Ascending aorta (tissue), 2 donors: Measurements from ENCODE around the gene ISY1. TPM values are rescaled to one million over a fixed set of nuclear protein-coding genes. Genes with fewer than 3 reads are reported as not detected.
"Not testable (repeated sequence)": the region's sequence is repeated elsewhere in the genome, so short reads cannot be mapped to it uniquely, and the experiment has no call there.

Source experiments
- DNase-seq, 2 donors: peaks; one replicate each; pipeline ENCODE4 v3.0.0-alpha.2; 2019; ENCODE audit warnings: low spot score in 2 of 2
- H3K27ac ChIP-seq, 2 donors: fragments of 200-600 bp; sonication (generic); one replicate each; pipeline ENCODE4 v1.5.1; 2016 to 2017; ENCODE audit warnings: mild to moderate bottlenecking in 1 of 2
- H3K27me3 ChIP-seq: fragments of 200-600 bp; sonication (generic); one replicate; pipeline ENCODE4 v1.5.1; 2017
- H3K36me3 ChIP-seq, 2 donors: fragments of 200-600 bp; sonication (generic); one replicate each; pipeline ENCODE4 v1.5.1; 2016
- H3K4me1 ChIP-seq, 2 donors: fragments of 200-600 bp; sonication (generic); one replicate each; pipeline ENCODE4 v1.5.1; 2016 to 2017; ENCODE audit warnings: mild to moderate bottlenecking in 1 of 2
- H3K4me3 ChIP-seq, 2 donors: fragments of 200-600 bp; sonication (generic); one replicate each; pipeline ENCODE4 v1.5.1; 2016 to 2017; ENCODE audit warnings: mild to moderate bottlenecking in 1 of 2
- H3K9me3 ChIP-seq, 2 donors: fragments of 200-600 bp; sonication (generic); one replicate each; pipeline ENCODE4 v1.5.1; 2016
- CTCF ChIP-seq, 3 experiments: fragments of 200-600 bp in 2 of 3; fragments of 450-650 bp in 1 of 3; sonication (generic) in 2 of 3; IDR thresholded peaks; one replicate each; pipeline ENCODE4 v1.5.1; 2016 to 2019; ENCODE audit warnings: antibody characterized with exemption in 3 of 3, mild to moderate bottlenecking in 1 of 3, moderate library complexity in 1 of 3
- intact Hi-C: fragments of 100-400 bp; cut with DNase I; formaldehyde crosslinking; loops from one replicate; pipeline ENCODE4 v1.15.1; 2023
- total RNA-seq: library from RNA; depleted of rRNA; stranded (reverse); fragments of >200 nt; gene quantifications from one replicate; pipeline ENCODE4 v1.1.0, GENCODE V29; 2016

The ISY1 gene
- total RNA-seq, 1 donor from 2014 or later: 22.5 TPM

GRCh38 chr3:129176051-129176450 lies 15.2 kb upstream of the ISY1 start:
- TF ChIP-seq CTCF (IDR thresholded peaks at IDR 0.05): no peak
- no peak for DNase-seq

DNA sequence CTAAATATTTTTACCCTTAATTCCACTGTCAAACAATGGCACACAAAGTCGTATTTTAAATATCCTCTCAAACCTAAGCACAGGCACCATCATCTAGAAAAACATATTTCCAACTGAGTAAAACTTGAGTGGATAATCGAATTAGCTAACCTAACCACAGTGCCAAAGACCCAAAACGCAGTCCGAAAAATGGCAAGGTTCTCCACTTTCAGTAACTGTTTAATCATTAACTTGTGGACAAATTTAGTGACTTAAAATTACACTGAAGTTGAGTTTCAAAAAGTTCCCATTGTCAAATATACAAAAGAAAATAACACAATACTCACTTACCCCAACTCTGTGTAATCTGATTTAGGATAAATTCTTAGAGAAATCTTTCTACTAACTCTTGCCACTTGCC lies 12.9 kb upstream of the ISY1 start:
- no peaks in the 10 kb centered on the region for H3K9me3 ChIP-seq
- DNase-seq: no peak
- peak overlapping the region; percentile 23 to 59 for H3K27ac ChIP-seq
- peak overlapping the region; percentile 18 to 44 for H3K4me3 ChIP-seq
- no peak for TF ChIP-seq CTCF (IDR thresholded peaks at IDR 0.05)
- intact Hi-C loops: no loop called here
- no peaks in the 10 kb centered on the region for H3K27me3 ChIP-seq
- H3K4me1 ChIP-seq: peaks cover 22 to 71% of the 10 kb centered on the region in 2 donors
- H3K36me3 ChIP-seq: peaks cover 35 to 41% of the 10 kb centered on the region in 2 donors

More at GRCh38 chr3:129176051-129176450, 15.2 kb upstream of the ISY1 start:
- peaks cover 19 to 25% of the 10 kb centered on the region in 2 donors for H3K36me3 ChIP-seq
- no peaks in the 10 kb centered on the region for H3K27me3 ChIP-seq
- H3K27ac ChIP-seq: peak overlapping the region in 1 of 2 donors; percentile 20
- H3K9me3 ChIP-seq: no peaks in the 10 kb centered on the region
- H3K4me3 ChIP-seq: peak overlapping the region in 1 of 2 donors; percentile 0
- intact Hi-C loops: no loop called here
- H3K4me1 ChIP-seq: peaks cover 27 to 86% of the 10 kb centered on the region in 2 donors

GRCh38 chr3:129173206-129173605 lies 12.3 kb upstream of the ISY1 start:
- no peak for TF ChIP-seq CTCF (IDR thresholded peaks at IDR 0.05)
- Histone ChIP-seq H3K27ac (peak overlapping the region in 1 of 2 donors; percentile 59), H3K9me3 (no peaks in the 10 kb centered on the region), H3K4me1 (peaks cover 22 to 65% of the 10 kb centered on the region in 2 donors), H3K27me3 (no peaks in the 10 kb centered on the region), H3K36me3 (peaks cover 29 to 40% of the 10 kb centered on the region in 2 donors), H3K4me3 (peak overlapping the region; percentile 18 to 44)
- intact Hi-C loops: no loop called here
- DNase-seq: no peak

- no peaks in the 10 kb centered on the region for H3K9me3 ChIP-seq
- intact Hi-C loops: no loop called here
- no peak overlapping the region for H3K27ac ChIP-seq
- no peak for TF ChIP-seq CTCF (IDR thresholded peaks at IDR 0.05)
- H3K4me3 ChIP-seq: no peak overlapping the region
- no peaks in the 10 kb centered on the region for H3K27me3 ChIP-seq
- no peak for DNase-seq
- H3K36me3 ChIP-seq: peaks cover 47 to 64% of the 10 kb centered on the region in 2 donors
- H3K4me1 ChIP-seq: peaks cover 3 to 15% of the 10 kb centered on the region in 2 donors
These were observed 5.9 kb upstream of the ISY1 start for GRCh38 chr3:129166579-129167332.

GRCh38 chr3:129165594-129165993 lies 4.7 kb upstream of the ISY1 start:
- DNase-seq, H3K27ac ChIP-seq, H3K9me3 ChIP-seq, H3K4me1 ChIP-seq, intact Hi-C loops, H3K4me3 ChIP-seq, H3K27me3 ChIP-seq: not testable (repeated sequence)
- peaks cover 36 to 54% of the 10 kb centered on the region in 2 donors for H3K36me3 ChIP-seq

- intact Hi-C loops: no loop called here
- Histone ChIP-seq H3K36me3 (peaks cover 25 to 43% of the 10 kb centered on the region in 2 donors), H3K27ac (no peak overlapping the region), H3K9me3 (no peaks in the 10 kb centered on the region), H3K4me1 (peaks cover 0 to 12% of the 10 kb centered on the region in 2 donors), H3K27me3 (no peaks in the 10 kb centered on the region), H3K4me3 (no peak overlapping the region)
- TF ChIP-seq CTCF (IDR thresholded peaks at IDR 0.05): no peak
- no peak for DNase-seq
These were observed 3.6 kb upstream of the ISY1 start for GRCh38 chr3:129164500-129164899.
